Measurements from ENCODE around the gene COTL1.

GRCh38 chr16:84656649-84657048 lies 38.8 kb upstream of the COTL1 start:
- TF ChIP-seq CTCF (IDR thresholded peaks at IDR 0.05) (no peak), POLR2A (IDR thresholded peaks at IDR 0.05) (no peak)
